ENCODE results near the gene MEF2C.

MEF2C gene

GRCh38 chr5:88826646-88827585 is 56.1 kb downstream of the MEF2C start:
- DNase-seq = no peak

- DNase-seq = no peak
Observed at GRCh38 chr5:88825584-88826315, 57.2 kb downstream of the MEF2C start.

- no peak for DNase-seq
Observed at GRCh38 chr5:88824892-88825583, 57.9 kb downstream of the MEF2C start.

GRCh38 chr5:88824141-88824540 is 58.8 kb downstream of the MEF2C start:
- DNase-seq = no peak

GRCh38 chr5:88823201-88823600 is 59.8 kb downstream of the MEF2C start:
- no peak for DNase-seq

GRCh38 chr5:88821161-88821560 is 61.8 kb downstream of the MEF2C start:
- DNase-seq = no peak

GRCh38 chr5:88820581-88820980 is 62.4 kb downstream of the MEF2C start:
- no peak for DNase-seq

GRCh38 chr5:88819301-88819999 is 63.5 kb downstream of the MEF2C start:
- DNase-seq = no peak

GRCh38 chr5:88818296-88818695 is 64.7 kb downstream of the MEF2C start:
- DNase-seq = no peak

GRCh38 chr5:88816195-88816594 is 66.8 kb downstream of the MEF2C start:
- no peak for DNase-seq

- DNase-seq = no peak
Observed at GRCh38 chr5:88815050-88815789, 67.8 kb downstream of the MEF2C start.

- DNase-seq = no peak
Observed at GRCh38 chr5:88813805-88814575, 69.0 kb downstream of the MEF2C start.

GRCh38 chr5:88813244-88813643 is 69.7 kb downstream of the MEF2C start:
- DNase-seq = no peak

- no peak for DNase-seq
Observed at GRCh38 chr5:88808153-88808552, 74.8 kb downstream of the MEF2C start.

GRCh38 chr5:88807327-88807726 is 75.7 kb downstream of the MEF2C start:
- no peak for DNase-seq

- no peak for DNase-seq
Observed at GRCh38 chr5:88806338-88806737, 76.6 kb downstream of the MEF2C start.

GRCh38 chr5:88805151-88805784 is 77.7 kb downstream of the MEF2C start:
- DNase-seq = no peak

- no peak for DNase-seq
Observed at GRCh38 chr5:88804444-88804843, 78.5 kb downstream of the MEF2C start.

GRCh38 chr5:88803309-88803708 is 79.7 kb downstream of the MEF2C start:
- no peak for DNase-seq

- no peak for DNase-seq
Observed at GRCh38 chr5:88799938-88800535, 82.9 kb downstream of the MEF2C start.

Measured in stimulated activated CD4-positive, alpha-beta T cell treated with anti-CD3 and anti-CD28 coated beads, Interleukin-4, amount 100 ng/mL, for 4 hours (primary cell).